ENCODE measurements around the gene ANO4.

GRCh38 chr12:100974747-100975146, 180.2 kb downstream of the ANO4 start:
- TF ChIP-seq POLR2A (IDR thresholded peaks at IDR 0.05) (no peak), CTCF (IDR thresholded peaks at IDR 0.05) (no peak)

Measured in lower leg skin (tissue), 3 donors.